A673 (cell line): ENCODE data around the gene WDR46.

Source experiments
- CTCF ChIP-seq: fragments of 300-800, 200-600 bp; sonication (generic); conservative IDR thresholded peaks from 2 replicates; pipeline ENCODE4 v1.5.1; 2017; ENCODE audit warnings: low read depth, mild to moderate bottlenecking, antibody characterized with exemption, low read length, moderate library complexity, mixed read lengths
- EZH2 ChIP-seq: fragments of 200-600 bp; sonication (generic); IDR thresholded peaks from 2 replicates; pipeline ENCODE4 v1.6.1; 2017; ENCODE audit warnings: borderline replicate concordance, low read depth, mild to moderate bottlenecking, mixed read lengths, antibody characterized with exemption, low read length; ENCODE audit not compliant: poor library complexity, severe bottlenecking

GRCh38 chr6:33298773-33299236 lies 9.8 kb upstream of the WDR46 start, which contains the start of gene RGL2:
- no peak for TF ChIP-seq CTCF
- TF ChIP-seq EZH2 = no peak
